Mucosa of rectum (tissue), 2 donors: Measurements from ENCODE around the gene DCUN1D2.
A peak's percentile ranks its signal among the peaks of the same experiment; 100 is the strongest.

Source experiments
- H3K27ac ChIP-seq, 2 donors: one replicate each; pipeline ENCODE4 v1.7.0; 2013; ENCODE audit warnings: inconsistent platforms in 2 of 2, low read depth in 2 of 2, low read length in 2 of 2
- H3K27me3 ChIP-seq, 2 donors: one replicate each; pipeline ENCODE4 v1.7.0; 2013; ENCODE audit warnings: low read length in 2 of 2; ENCODE audit not compliant: control insufficient read depth in 2 of 2, insufficient read depth in 2 of 2
- H3K36me3 ChIP-seq, 2 donors: one replicate each; pipeline ENCODE4 v1.7.0; 2013; ENCODE audit warnings: low read length in 2 of 2; ENCODE audit not compliant: control insufficient read depth in 2 of 2, insufficient read depth in 2 of 2
- H3K4me1 ChIP-seq, 2 donors: one replicate each; pipeline ENCODE4 v1.7.0; 2013; ENCODE audit warnings: low read length in 2 of 2, mild to moderate bottlenecking in 1 of 2; ENCODE audit not compliant: control insufficient read depth in 2 of 2, insufficient read depth in 2 of 2
- H3K4me3 ChIP-seq, 2 donors: one replicate each; pipeline ENCODE4 v1.7.0; 2013; ENCODE audit warnings: low read length in 2 of 2
- H3K9ac ChIP-seq, 2 donors: one replicate each; pipeline ENCODE4 v1.7.0; 2013; ENCODE audit warnings: low read length in 2 of 2, low read depth in 1 of 2, mild to moderate bottlenecking in 1 of 2
- H3K9me3 ChIP-seq, 2 donors: one replicate each; pipeline ENCODE4 v1.7.0; 2013; ENCODE audit warnings: low read length in 2 of 2; ENCODE audit not compliant: control insufficient read depth in 2 of 2
- donor health status: healthy.
- donor health status: Normal muscosa, but diverticular disease.

DCUN1D2 gene

DNA sequence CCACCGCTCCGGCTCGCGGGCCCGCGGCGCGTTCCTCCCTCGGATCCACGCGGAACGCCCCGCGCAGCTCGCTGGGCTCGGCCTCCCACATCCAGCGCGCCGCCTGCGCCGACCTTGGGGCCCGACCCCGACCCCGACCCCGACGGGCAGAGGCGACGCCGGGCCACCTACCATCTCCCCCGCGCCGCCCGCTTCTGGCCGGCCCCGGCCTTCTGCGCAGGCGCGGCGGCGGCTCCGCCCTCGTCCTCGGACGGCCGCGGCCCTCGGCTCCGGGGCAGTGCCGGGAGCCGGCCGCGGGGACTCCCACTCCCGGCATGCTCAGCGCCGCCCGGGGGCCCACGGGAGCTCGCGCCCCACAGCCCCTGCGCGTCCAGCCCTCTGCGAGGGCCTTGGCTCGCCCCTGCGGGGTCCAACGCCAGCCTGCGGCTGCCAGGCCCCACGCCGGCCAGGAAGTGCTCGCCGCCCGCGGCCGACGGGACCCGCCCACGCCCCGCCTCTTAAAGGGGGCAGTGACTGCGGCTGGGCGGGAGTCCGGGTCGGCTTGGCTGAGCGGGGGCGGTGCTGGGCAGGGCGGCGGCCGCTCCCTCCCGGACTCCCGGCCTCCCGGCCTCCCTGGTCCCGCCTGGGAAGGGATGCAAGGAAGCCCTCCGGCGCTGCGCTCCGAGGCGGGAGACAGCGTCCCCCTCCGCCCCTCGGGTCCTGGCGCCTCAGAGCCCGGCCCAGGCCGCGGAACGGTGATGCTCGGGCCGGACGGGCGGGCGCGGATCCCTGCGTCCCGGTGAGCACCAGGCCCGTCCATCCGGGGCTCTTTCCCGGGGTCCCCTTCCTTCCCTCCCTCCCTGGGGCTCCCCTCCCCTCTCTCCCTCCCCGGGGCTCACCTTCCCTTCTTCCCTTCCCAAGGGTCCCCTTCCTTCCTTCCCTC is at the start of gene DCUN1D2:
TSS of gene DCUN1D2 (minus strand) at position 216 of the 922 bp plus-strand sequence. CDS start at position 174, 42 bp downstream.
- Histone ChIP-seq H3K9me3 (no peaks in the 10 kb centered on the region), H3K4me1 (peaks cover 20 to 40% of the 10 kb centered on the region in 2 donors), H3K9ac (peak within 1 kb of the TSS; percentile 75 to 87)

DNA sequence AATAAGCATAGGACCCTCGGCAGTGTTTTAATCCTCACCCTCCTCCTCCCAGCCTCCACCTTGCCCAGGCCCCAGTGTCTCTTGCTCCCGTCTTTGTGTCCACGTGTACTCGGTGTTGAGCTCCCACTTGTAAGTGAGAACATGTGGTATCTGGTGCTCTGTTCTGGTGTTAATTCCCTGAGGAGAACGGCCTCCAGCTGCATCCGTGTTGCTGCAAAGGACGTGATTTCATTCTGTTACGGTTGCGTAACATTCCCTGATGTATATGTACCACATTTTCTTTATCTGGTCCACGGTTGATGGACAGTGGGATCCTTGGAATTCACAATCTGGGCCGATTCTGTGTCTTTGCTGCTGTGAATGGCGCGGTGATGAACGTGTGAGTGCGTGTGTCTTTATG is 49.3 kb upstream of the DCUN1D2 start:
- no peak overlapping the region for H3K27ac ChIP-seq
- H3K36me3 ChIP-seq, result peaks cover 13 to 15% of the 10 kb centered on the region in 2 donors
- H3K4me3 ChIP-seq, result no peak overlapping the region
- H3K27me3 ChIP-seq, result no peaks in the 10 kb centered on the region
- H3K9me3 ChIP-seq, result no peaks in the 10 kb centered on the region
- no peak overlapping the region for H3K9ac ChIP-seq
- peaks cover 0 to 10% of the 10 kb centered on the region in 2 donors for H3K4me1 ChIP-seq

More for the DNA sequence above, at the start of gene DCUN1D2:
- Histone ChIP-seq H3K27ac (peak within 1 kb of the TSS; percentile 77 to 84), H3K4me3 (peak within 1 kb of the TSS; percentile 82 to 86), H3K36me3 (peaks cover 2 to 6% of the 10 kb centered on the region in 2 donors), H3K27me3 (no peaks in the 10 kb centered on the region)

DNA sequence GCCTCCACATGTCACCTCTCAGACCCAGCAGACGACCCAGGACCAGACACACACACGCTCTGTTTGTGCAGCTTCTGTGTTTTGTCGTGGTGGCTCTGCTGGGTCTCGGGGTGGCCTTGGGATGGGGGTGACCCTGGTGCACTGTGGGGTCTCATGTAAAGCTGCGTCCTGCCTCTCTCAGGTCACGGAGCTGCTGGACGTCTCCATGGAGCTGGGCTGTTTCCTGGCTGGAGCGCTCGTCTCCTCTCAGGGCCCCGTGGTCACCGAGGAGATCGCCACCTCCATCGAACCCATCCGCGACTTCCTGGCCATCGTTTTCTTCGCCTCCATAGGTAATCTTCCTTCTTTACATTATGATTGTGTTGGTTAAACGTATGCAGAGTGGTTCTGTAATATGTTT is 48.7 kb upstream of the DCUN1D2 start:
- peaks cover 0 to 10% of the 10 kb centered on the region in 2 donors for H3K4me1 ChIP-seq
- peaks cover 13 to 15% of the 10 kb centered on the region in 2 donors for H3K36me3 ChIP-seq
- no peaks in the 10 kb centered on the region for H3K27me3 ChIP-seq
- H3K9me3 ChIP-seq, result no peaks in the 10 kb centered on the region
- H3K4me3 ChIP-seq, result no peak overlapping the region
- H3K27ac ChIP-seq, result no peak overlapping the region
- no peak overlapping the region for H3K9ac ChIP-seq

GRCh38 chr13:113538689-113539058 is 48.2 kb upstream of the DCUN1D2 start:
- Histone ChIP-seq H3K27me3 (no peaks in the 10 kb centered on the region), H3K27ac (no peak overlapping the region), H3K9me3 (no peaks in the 10 kb centered on the region), H3K36me3 (peaks cover 13 to 15% of the 10 kb centered on the region in 2 donors), H3K4me3 (no peak overlapping the region), H3K9ac (no peak overlapping the region), H3K4me1 (peaks cover 0 to 10% of the 10 kb centered on the region in 2 donors)

GRCh38 chr13:113537909-113538688 is 47.6 kb upstream of the DCUN1D2 start:
- Histone ChIP-seq H3K9me3 (no peaks in the 10 kb centered on the region), H3K4me1 (peaks cover 0 to 10% of the 10 kb centered on the region in 2 donors), H3K27me3 (no peaks in the 10 kb centered on the region), H3K27ac (no peak overlapping the region), H3K9ac (no peak overlapping the region), H3K36me3 (peaks cover 13 to 15% of the 10 kb centered on the region in 2 donors), H3K4me3 (no peak overlapping the region)

GRCh38 chr13:113537205-113537604 is 46.7 kb upstream of the DCUN1D2 start:
- Histone ChIP-seq H3K27me3 (no peaks in the 10 kb centered on the region), H3K36me3 (peaks cover 13 to 15% of the 10 kb centered on the region in 2 donors), H3K9ac (no peak overlapping the region), H3K4me3 (no peak overlapping the region), H3K4me1 (peaks cover 0 to 10% of the 10 kb centered on the region in 2 donors), H3K9me3 (no peaks in the 10 kb centered on the region), H3K27ac (no peak overlapping the region)

- Histone ChIP-seq H3K9me3 (no peaks in the 10 kb centered on the region), H3K27me3 (no peaks in the 10 kb centered on the region), H3K4me3 (no peak overlapping the region), H3K9ac (no peak overlapping the region), H3K36me3 (peaks cover 19 to 20% of the 10 kb centered on the region in 2 donors), H3K27ac (no peak overlapping the region), H3K4me1 (peaks cover 0 to 10% of the 10 kb centered on the region in 2 donors)
Observed at GRCh38 chr13:113536461-113537110, 46.1 kb upstream of the DCUN1D2 start.

DNA sequence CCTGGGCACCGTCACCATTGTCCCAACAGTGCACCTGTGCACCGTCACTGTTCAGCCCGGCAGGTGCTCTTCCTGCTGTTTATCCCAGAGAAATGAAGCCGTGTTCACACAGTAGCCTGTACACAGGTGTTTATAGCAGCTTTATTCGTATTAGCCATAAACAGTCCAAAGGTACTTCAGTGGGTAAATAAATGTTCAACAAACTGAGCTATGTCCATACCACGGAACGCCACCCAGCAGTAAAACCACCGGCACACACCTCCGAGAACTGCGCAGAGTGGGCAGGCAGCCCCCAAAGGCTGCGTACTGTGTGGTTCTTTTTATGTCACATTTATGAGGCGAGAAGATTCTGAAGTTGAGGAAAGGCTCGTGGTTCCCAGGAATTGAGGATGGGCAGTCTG is 44.9 kb upstream of the DCUN1D2 start:
- Histone ChIP-seq H3K4me3 (peak overlapping the region; percentile 42 to 54), H3K36me3 (peaks cover 23% of the 10 kb centered on the region in 2 donors)

DNA sequence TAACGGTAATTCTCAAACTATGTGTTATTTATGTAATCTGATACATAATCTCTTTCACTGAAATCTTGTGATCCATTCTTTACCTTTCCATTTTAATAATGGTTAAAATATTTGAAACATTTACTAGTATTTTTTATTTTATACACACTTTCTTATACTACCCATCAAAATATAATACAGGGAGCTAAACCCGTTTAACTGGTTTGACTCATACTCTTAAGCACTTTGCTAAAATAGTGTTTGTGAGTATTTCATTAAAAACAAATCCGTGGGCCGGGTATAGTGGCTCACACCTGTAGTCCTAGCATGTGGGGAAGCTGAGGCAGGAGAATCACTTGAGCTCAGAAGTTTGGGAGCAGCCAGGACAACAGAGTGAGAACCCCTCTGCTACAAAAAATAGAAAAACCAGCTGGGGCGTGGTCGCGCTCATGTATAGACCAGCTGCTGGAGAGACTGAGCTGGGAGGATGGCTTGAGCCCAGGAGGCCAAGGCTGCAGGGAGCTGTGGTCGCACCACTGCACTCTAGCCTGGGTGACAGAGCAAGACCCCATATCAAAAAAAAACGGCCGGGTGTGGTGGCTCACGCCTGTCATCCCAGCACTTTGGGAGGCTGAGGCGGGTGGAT is 43.8 kb upstream of the DCUN1D2 start:
- H3K4me3 ChIP-seq, result no peak overlapping the region
- peaks cover 21 to 29% of the 10 kb centered on the region in 2 donors for H3K36me3 ChIP-seq
- no peak overlapping the region for H3K9ac ChIP-seq
- no peak overlapping the region for H3K27ac ChIP-seq
- no peaks in the 10 kb centered on the region for H3K9me3 ChIP-seq
- H3K27me3 ChIP-seq, result no peaks in the 10 kb centered on the region
- H3K4me1 ChIP-seq, result peaks cover 0 to 10% of the 10 kb centered on the region in 2 donors

More for the DNA sequence above, 44.9 kb upstream of the DCUN1D2 start:
- H3K27me3 ChIP-seq, result no peaks in the 10 kb centered on the region
- H3K9ac ChIP-seq, result peak overlapping the region in 1 of 2 donors; percentile 32
- no peaks in the 10 kb centered on the region for H3K9me3 ChIP-seq
- peak overlapping the region in 1 of 2 donors; percentile 55 for H3K27ac ChIP-seq
- H3K4me1 ChIP-seq, result peaks cover 0 to 10% of the 10 kb centered on the region in 2 donors
